SW 1271 (cell line): ENCODE results near the gene TBC1D9.

Experiments used
- DNase-seq, 2 experiments: peaks; one replicate each; lab custom pipeline; 2025; lab: John Stamatoyannopoulos, UW

The TBC1D9 gene

GRCh38 chr4:140720387-140721304 is 35.5 kb downstream of the TBC1D9 start:
- DNase-seq: no peak

GRCh38 chr4:140719686-140720085 is 36.5 kb downstream of the TBC1D9 start:
- no peak for DNase-seq

GRCh38 chr4:140719022-140719421 is 37.2 kb downstream of the TBC1D9 start:
- no peak for DNase-seq

GRCh38 chr4:140718241-140718952 is 37.8 kb downstream of the TBC1D9 start:
- DNase-seq: no peak

- no peak for DNase-seq
Measured at GRCh38 chr4:140717313-140717712, 38.9 kb downstream of the TBC1D9 start.

GRCh38 chr4:140715119-140715518 is 41.1 kb downstream of the TBC1D9 start:
- no peak for DNase-seq

- DNase-seq: no peak
Measured at GRCh38 chr4:140711910-140712309, 44.3 kb downstream of the TBC1D9 start.

- no peak for DNase-seq
Measured at GRCh38 chr4:140710908-140711622, 45.1 kb downstream of the TBC1D9 start.

GRCh38 chr4:140707325-140707724 is 48.9 kb downstream of the TBC1D9 start:
- no peak for DNase-seq

GRCh38 chr4:140706665-140707064 is 49.5 kb downstream of the TBC1D9 start:
- DNase-seq: no peak

- DNase-seq: no peak
Measured at GRCh38 chr4:140706276-140706625, 49.9 kb downstream of the TBC1D9 start.

GRCh38 chr4:140705625-140706275 is 50.4 kb downstream of the TBC1D9 start:
- DNase-seq: no peak

GRCh38 chr4:140704964-140705363 is 51.2 kb downstream of the TBC1D9 start:
- no peak for DNase-seq

- no peak for DNase-seq
Measured at GRCh38 chr4:140704392-140704960, 51.7 kb downstream of the TBC1D9 start.

- DNase-seq: no peak
Measured at GRCh38 chr4:140703463-140703862, 52.7 kb downstream of the TBC1D9 start.

- DNase-seq: no peak
Measured at GRCh38 chr4:140702096-140702757, 54.0 kb downstream of the TBC1D9 start.

GRCh38 chr4:140701071-140701470 is 55.1 kb downstream of the TBC1D9 start:
- no peak for DNase-seq

GRCh38 chr4:140697709-140698560 is 58.2 kb downstream of the TBC1D9 start:
- no peak for DNase-seq

- DNase-seq: no peak
Measured at GRCh38 chr4:140695483-140695882, 60.7 kb downstream of the TBC1D9 start.

- DNase-seq: no peak
Measured at GRCh38 chr4:140693562-140693961, 62.6 kb downstream of the TBC1D9 start.
